GM18951 (cell line): ENCODE data around the gene IGIP.

Source experiments
- POLR2A ChIP-seq: IDR thresholded peaks from 4 replicates; pipeline ENCODE4 v1.6.1; 2011; ENCODE audit warnings: mild to moderate bottlenecking; ENCODE audit not compliant: insufficient read length, insufficient read depth; ENCODE audit errors: extremely low read depth
- in situ Hi-C: fragments of 300-500 bp; cut with MboI; formaldehyde crosslinking; loops from one replicate; pipeline ENCODE4 v1.12.0; 2022; ENCODE audit warnings: low sequenced_read_pairs, mixed read lengths, inconsistent platforms; ENCODE audit not compliant: unreplicated experiment

Gene IGIP

DNA sequence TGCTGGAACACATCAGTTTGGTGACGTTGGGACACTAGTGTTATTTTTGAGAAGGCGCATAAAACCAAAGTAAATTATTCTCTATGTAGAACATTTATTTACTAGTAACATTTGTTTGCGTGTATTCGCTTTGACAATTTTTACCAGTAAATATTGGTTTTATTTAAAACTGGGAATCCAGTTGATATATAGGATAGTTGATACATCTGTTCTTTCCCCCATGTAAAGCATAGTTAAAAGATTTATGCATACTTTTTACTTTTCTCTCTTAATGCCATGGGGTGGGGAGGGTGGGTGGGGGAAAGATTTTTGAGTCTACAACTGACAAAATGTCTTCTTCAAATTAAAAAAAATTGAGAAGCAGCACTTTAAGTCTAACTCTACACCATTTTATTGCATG, at the start of gene IGIP:
IGIP (plus strand) TSS at position 301 of the 400 bp plus-strand sequence. CDS start 2,540 bp downstream, outside the sequence.
- no peak for TF ChIP-seq POLR2A
- in situ Hi-C loops, result no loop called here

DNA sequence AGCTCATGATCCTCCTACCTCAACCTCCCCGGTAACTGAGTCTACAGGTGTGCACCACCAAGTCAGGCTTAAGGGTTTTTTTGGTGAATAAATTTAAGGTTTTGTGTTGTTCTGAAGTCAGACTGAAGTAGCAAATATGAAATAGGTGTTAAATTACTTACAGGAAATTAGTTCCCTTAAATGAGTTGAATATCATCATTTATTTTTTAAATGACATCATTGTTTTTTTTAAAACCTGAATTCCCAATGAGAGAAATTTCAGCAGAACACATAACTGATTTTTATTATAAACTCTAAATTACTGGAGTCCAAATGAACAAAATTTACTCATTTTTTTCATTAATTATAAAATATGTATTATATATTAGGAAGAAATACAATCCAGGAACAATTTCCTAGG, 49.6 kb upstream of the IGIP start:
- in situ Hi-C loops, result no loop called here
- TF ChIP-seq POLR2A, result no peak

DNA sequence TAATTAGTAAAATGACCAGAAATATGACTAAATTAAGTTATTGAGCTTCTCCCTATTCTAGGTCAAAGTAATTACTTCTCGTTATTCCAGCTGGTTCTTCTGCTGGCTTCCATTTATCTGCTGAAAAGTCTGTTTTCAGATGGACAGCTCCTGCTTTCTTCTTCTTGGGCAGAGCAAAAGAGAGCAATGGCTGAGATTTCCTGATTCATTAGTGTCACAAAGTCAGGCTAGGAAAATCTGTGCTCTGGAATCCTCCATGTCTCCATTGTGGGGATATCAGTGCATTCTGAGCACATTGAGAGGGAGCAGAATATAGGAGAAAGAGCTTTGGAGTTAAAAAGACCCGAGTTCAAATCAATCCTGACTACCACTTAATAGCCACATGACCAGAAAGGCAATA, 48.9 kb upstream of the IGIP start:
- in situ Hi-C loops, result no loop called here
- TF ChIP-seq POLR2A, result no peak

DNA sequence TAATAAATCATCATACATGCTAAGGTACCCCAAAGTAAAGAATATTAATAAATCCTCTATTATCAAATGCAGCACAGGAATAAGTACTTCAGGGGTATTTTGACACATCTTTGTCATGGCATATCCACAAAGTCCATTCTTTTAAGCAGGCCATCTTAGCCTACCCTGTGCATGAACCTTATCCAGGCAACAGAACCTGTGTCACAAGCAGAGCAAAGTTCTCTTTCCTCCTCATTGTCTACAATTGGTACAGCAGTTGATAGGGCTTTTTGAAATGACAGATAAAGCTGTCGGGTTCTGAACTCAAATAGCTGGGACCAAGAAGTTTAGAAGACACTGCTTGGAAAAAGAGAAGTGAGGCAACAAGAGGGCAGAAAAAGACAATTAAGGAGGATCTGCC, 42.6 kb upstream of the IGIP start:
- in situ Hi-C loops, result loop anchor here (5.0 kb wide), 1 partner anchor 64 kb away; no protein-coding TSS in a partner anchor
- TF ChIP-seq POLR2A, result no peak

DNA sequence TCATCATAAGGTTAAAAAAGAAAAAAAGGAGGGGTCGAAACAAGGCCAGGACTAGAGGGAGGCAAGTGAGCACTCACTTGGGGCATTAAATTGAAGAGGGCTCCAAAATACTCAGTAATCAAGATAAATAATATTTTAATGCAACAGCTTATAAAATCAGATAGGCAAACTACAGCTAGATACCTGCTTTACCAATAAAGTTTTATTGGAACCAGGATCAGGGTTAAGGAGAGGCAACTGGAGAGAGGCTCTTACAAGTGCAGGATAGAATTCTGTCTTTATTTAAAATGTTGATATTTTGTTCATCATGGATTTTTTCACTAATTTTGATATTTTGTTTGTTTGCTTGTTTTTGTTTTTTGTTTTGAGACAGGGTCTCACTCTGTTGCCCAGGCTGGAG, 42.1 kb upstream of the IGIP start:
- in situ Hi-C loops, result loop anchor here (5.0 kb wide), 1 partner anchor 64 kb away; no protein-coding TSS in a partner anchor
- TF ChIP-seq POLR2A, result no peak

DNA sequence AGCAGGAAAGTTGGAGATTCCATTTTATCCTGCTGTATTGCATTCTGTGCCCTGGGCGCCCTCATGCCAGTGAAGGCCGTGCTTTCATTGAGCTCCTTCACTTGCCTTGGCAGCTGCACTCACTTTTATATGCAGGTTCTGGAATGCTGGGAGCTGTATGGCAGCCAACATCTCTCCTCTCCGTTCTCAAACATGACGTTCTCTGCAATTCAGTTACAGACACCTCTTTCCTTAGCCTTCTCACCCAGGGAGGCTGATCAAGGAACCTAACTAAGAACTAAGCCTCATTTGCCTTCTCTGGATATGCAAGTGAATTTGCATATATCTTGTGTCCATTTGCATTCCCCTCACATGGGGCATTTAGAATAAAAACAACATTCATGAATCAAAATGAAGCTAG, 41.2 kb upstream of the IGIP start:
- in situ Hi-C loops, result loop anchor here (5.0 kb wide), 1 partner anchor 63 kb away; no protein-coding TSS in a partner anchor
- no peak for TF ChIP-seq POLR2A

DNA sequence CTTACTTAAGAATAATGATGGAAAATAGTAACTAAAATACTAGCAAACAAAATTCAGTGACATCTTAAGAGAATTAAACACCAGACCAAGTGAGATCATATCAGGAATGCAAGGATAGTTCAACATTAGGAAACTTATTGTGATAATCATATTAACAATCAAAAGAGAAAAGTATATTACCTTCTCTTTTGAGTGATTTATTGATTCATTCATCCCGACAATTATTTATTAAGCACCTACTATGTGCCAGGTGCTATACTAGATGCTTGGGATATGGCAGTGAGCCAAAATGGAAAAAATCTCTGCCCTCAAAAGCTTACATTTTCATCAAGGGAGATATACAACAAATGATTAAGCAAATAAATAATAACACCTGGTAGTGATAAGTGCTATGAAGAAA, 35.5 kb upstream of the IGIP start:
- no peak for TF ChIP-seq POLR2A
- in situ Hi-C loops, result no loop called here

DNA sequence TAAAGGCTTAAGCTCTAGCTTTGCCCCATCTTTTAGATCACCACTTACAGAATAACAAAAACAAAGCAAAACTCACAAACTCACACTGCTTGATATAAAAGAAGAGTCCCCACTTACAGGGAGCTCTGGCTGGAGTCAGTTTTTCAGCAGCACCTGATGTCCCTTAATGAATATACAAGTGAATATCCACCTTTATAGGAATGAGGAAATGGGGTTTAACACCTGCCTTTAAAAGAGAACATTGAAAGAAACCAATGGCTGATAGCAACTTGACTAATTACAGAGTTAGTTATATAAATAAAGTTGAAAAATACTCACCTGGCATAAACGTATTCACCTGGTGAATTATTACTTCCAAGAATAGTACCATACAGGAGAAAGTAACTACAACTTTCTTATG, 32.6 kb upstream of the IGIP start:
- no peak for TF ChIP-seq POLR2A
- in situ Hi-C loops, result no loop called here

DNA sequence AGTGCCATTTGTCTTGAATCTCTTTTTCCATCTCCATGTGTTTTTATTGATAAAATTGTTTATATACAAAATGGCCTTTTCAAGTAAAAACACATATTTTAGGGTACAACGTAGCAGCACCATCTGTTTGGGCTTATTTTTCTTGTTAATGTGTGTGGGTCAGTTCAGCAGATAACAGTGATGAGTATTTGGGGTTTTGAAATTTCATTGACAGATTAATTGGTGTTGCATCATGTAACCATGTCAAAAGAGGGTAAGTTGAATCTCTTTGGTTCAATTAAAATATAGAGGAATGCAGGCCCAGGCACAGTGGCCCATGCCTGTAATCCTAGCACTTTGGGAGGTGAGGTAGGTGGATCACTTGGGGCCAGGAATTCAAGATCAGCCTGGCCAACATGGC, 31.9 kb upstream of the IGIP start:
- in situ Hi-C loops, result no loop called here
- TF ChIP-seq POLR2A, result no peak

DNA sequence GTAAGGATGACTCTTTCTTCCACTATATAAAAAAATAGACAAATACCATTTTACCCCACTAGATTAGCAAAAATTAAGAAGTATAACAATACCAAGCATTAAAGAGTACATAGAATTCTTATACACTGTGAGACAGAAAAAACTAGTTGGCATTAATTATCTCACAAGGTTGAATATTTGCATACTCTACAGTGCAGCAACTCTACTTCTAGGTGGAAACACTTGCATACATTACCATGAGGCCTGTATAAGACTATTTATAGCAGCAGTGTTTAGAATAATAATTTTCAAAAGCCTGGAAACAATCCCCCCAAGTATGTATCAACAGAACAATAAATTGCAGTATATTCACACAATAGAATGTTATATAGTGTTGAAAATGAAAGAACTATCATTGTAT, 30.8 kb upstream of the IGIP start:
- in situ Hi-C loops, result no loop called here
- TF ChIP-seq POLR2A, result no peak

DNA sequence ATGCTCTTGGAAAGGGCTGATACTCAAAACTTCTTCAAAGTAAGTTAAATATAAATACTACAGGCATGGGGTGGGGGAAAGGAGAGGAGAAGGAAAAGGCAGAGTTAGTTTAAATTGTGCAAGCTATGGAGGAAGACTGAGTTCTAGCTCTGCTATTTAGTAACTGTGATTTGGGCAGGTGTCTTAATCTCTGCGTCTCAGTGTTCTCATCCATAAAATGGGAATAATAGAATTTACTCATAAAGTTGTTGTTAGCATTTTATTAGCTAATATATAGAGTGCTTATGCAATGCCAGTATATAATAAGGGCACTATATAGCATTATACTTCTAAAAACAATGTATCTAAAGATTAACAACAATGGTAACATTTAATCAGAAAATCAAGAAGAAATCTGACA, 24.6 kb upstream of the IGIP start:
- in situ Hi-C loops, result no loop called here
- TF ChIP-seq POLR2A, result no peak

DNA sequence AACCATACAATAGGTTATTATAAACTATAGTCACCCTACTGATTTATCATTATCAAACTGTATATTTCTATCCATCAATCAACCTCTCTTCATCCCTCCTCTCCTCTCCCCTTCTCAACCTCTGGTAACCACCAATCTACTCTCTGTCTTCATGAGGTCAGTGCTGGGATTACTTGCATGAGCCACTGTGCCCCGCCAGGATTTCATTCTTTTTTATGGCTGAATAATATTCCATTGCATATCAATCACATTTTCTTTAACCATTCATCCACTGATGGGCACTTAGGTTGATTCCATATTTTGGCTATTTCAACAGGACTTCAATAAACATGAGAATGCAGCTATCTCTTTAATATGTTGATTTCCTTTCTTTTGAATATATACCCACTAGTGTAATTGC, 22.6 kb upstream of the IGIP start:
- TF ChIP-seq POLR2A, result no peak

DNA sequence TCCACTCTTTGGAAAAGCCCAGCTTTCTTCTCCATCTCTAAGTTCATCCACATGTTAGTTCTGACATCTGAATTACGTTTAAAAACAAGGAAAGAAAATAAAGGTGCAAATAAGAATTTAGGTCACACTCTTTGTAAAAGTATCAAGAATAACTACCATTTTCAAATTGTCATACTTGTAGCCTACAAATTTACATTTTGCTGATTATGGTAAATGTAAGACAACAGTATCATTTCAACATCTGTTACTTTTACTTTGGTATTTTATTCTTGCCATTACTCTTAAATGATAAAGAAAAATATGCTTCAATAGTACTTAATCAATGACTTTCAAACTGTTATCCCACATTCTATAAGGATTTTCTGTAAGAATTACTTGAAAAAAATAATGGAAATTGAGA, 21.6 kb upstream of the IGIP start:
- no peak for TF ChIP-seq POLR2A
- in situ Hi-C loops, result no loop called here

More for the DNA sequence above, 22.6 kb upstream of the IGIP start:
- in situ Hi-C loops, result no loop called here

DNA sequence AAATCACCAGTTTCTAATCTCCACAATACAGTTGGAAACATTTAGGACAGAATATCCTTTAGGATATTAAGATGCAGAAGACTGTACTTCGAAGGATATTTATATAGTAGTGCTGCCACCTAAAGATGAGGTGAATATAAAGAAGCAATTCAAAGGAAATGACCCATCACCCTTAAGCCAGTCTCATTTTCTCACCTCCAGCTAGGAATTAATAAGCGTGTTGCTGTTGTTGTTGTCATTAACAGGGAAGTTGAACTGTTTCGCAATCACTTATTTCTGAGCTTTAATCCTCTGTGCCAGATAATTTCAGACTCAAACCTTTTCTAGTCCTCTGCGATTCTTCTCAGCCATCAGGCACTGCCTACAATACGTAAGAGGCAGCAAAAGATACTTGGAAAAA, 19.6 kb upstream of the IGIP start:
- in situ Hi-C loops, result no loop called here
- TF ChIP-seq POLR2A, result no peak

DNA sequence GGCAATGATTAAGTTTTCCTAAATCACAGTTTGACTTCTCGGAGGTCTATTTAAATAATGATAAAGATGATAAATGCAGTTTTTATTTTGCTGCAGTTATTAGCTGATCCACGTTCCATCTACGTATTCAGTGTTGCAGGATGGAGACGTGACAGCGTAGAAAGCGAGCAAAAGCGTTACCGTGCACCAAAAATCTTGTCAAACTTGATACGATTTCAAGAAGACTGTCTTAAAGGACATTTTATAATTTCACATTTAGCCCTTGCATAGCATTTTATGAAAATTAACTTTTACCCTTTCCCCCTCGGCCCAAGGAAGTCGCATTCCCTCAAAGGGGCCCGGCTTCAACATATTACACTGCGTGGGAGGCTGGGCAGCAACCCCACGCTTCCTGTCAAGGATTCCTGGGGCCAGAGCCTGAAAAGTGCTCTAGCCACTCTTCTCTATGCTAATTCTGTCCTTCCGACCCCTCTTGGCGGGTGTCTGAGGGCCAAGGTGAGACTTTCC, 18.9 kb upstream of the IGIP start:
- in situ Hi-C loops, result no loop called here
- no peak for TF ChIP-seq POLR2A
